IMR-90 (cell line): ENCODE measurements around the gene SLC24A3.

ENCODE experiments used
- BHLHE40 ChIP-seq: fragments of 150-350 bp; IDR thresholded peaks from 2 replicates; pipeline ENCODE4 v1.6.1; 2016; ENCODE audit warnings: mild to moderate bottlenecking, low read depth, low read length
- CEBPB ChIP-seq: IDR thresholded peaks from 2 replicates; pipeline ENCODE4 v1.6.1; 2012; ENCODE audit warnings: low read depth, low read length, improper control_type of control experiment
- CHD1 ChIP-seq: IDR thresholded peaks from 2 replicates; pipeline ENCODE4 v1.6.1; 2012; ENCODE audit warnings: low read depth, low read length, improper control_type of control experiment
- CTCF ChIP-seq: conservative IDR thresholded peaks from 2 replicates; pipeline ENCODE4 v1.5.1; 2012; ENCODE audit warnings: mild to moderate bottlenecking, low read depth, low read length, improper control_type of control experiment
- ELK1 ChIP-seq: fragments of 150-350 bp; IDR thresholded peaks from 2 replicates; pipeline ENCODE4 v1.6.1; 2016; ENCODE audit warnings: low read depth, mild to moderate bottlenecking, low read length, moderate library complexity, borderline replicate concordance
- MAZ ChIP-seq: IDR thresholded peaks from 2 replicates; pipeline ENCODE4 v1.6.1; 2012; ENCODE audit warnings: low read depth, mild to moderate bottlenecking, low read length, improper control_type of control experiment, moderate library complexity, borderline replicate concordance
- MXI1 ChIP-seq: IDR thresholded peaks from 2 replicates; pipeline ENCODE4 v1.6.1; 2012; ENCODE audit warnings: low read depth, mild to moderate bottlenecking, low read length, moderate library complexity, borderline replicate concordance
- NFE2L2 ChIP-seq: fragments of 150-350 bp; IDR thresholded peaks from 2 replicates; pipeline ENCODE4 v1.6.1; 2016; ENCODE audit warnings: low read depth, mild to moderate bottlenecking, low read length
- POLR2A ChIP-seq: IDR thresholded peaks from 2 replicates; pipeline ENCODE4 v1.6.1; 2012; ENCODE audit warnings: mild to moderate bottlenecking, low read depth, low read length
- RFX5 ChIP-seq: IDR thresholded peaks from 2 replicates; pipeline ENCODE4 v1.8.0; 2012; ENCODE audit warnings: low read depth, mild to moderate bottlenecking, low read length, moderate library complexity
- SMC3 ChIP-seq: fragments of 150-350 bp; IDR thresholded peaks from 2 replicates; pipeline ENCODE4 v1.6.1; 2016; ENCODE audit warnings: low read depth, mild to moderate bottlenecking, antibody characterized with exemption, low read length, moderate library complexity
- USF2 ChIP-seq: fragments of 150-350 bp; IDR thresholded peaks from 2 replicates; pipeline ENCODE4 v1.6.1; 2017; ENCODE audit warnings: mild to moderate bottlenecking, antibody characterized with exemption, low read length, low read depth

GRCh38 chr20:19768325-19768842 is 555.9 kb downstream of the SLC24A3 start:
- TF ChIP-seq CHD1 = no peak
- TF ChIP-seq POLR2A = no peak
- no peak for TF ChIP-seq CTCF
- no peak for TF ChIP-seq CEBPB
- TF ChIP-seq ELK1 = no peak
- TF ChIP-seq RFX5 = no peak
- TF ChIP-seq MXI1 = no peak
- no peak for TF ChIP-seq SMC3
- TF ChIP-seq MAZ = no peak
- TF ChIP-seq USF2 = no peak
- TF ChIP-seq BHLHE40 = no peak
- TF ChIP-seq NFE2L2 = no peak
